Testis (tissue), 3 donors: Measurements from ENCODE around the gene CTF1. TPM values are rescaled to one million over a fixed set of nuclear protein-coding genes. Genes with fewer than 3 reads are reported as not detected.

ENCODE experiments used
- DNase-seq: peaks from one replicate; pipeline ENCODE4 v3.0.0-alpha.2; 2019
- H3K27ac ChIP-seq, 2 donors: fragments of 200-600 bp; sonication (generic); one replicate each; pipeline ENCODE4 v1.5.1; 2019
- H3K27me3 ChIP-seq: fragments of 200-600 bp; sonication (generic); one replicate; pipeline ENCODE4 v1.5.1; 2019
- H3K36me3 ChIP-seq: fragments of 200-600 bp; sonication (generic); one replicate; pipeline ENCODE4 v1.5.1; 2017; ENCODE audit warnings: low read depth; ENCODE audit errors: missing control alignments
- H3K4me1 ChIP-seq: fragments of 200-600 bp; sonication (generic); one replicate; pipeline ENCODE4 v1.5.1; 2019
- H3K4me3 ChIP-seq, 2 donors: fragments of 200-600 bp; sonication (generic); one replicate each; pipeline ENCODE4 v1.5.1; 2017 to 2019
- H3K9me3 ChIP-seq: fragments of 200-600 bp; sonication (generic); one replicate; pipeline ENCODE4 v1.5.1; 2017
- POLR2A ChIP-seq: fragments of 450-650 bp; IDR thresholded peaks from one replicate; pipeline ENCODE4 v1.6.1; 2017; ENCODE audit warnings: antibody characterized with exemption, mild to moderate bottlenecking, moderate library complexity
- WGBS, 2 donors: methylation state at CpG; one replicate each; pipeline ENCODE4 v1.1.5; 2018; 5-methylcytosine and 5-hydroxymethylcytosine counted together
- intact Hi-C: fragments of 100-400 bp; cut with DNase I; formaldehyde crosslinking; loops from one replicate; pipeline ENCODE4 v1.15.1; 2023; ENCODE audit warnings: low total_unique reads
- microRNA counts, 2 donors: library from miRNA; unstranded; fragments of <30 nt; microRNA quantifications; one replicate each; lab custom pipeline; 2016
- microRNA-seq, 2 donors: library from miRNA; unstranded; fragments of <30 nt; microRNA quantifications; one replicate each; pipeline ENCODE4, GENCODE V29; 2016; ENCODE audit warnings: borderline number of aligned reads in 2 of 2, borderline replicate concordance in 1 of 2
- polyA plus RNA-seq: library from polyadenylated mRNA; stranded (reverse); fragments of 350-450 nt; fragmentation: Illumina TruSeq; extraction: RNeasy Lipid Tissue Mini Kit (QIAGEN cat#74804); gene quantifications from one replicate; pipeline ENCODE4 v1.2.3, GENCODE V29; 2014; ENCODE audit warnings: low read depth, low replicate concordance; ENCODE audit not compliant: insufficient read depth
- small RNA-seq, 2 donors: library from RNA; depleted of rRNA; stranded (forward); fragments of <200 nt; gene quantifications; one replicate each; pipeline ENCODE3, GENCODE V24; 2016
- total RNA-seq, 2 donors: library from RNA; depleted of rRNA; stranded (reverse); fragments of >200 nt; gene quantifications; one replicate each; pipeline ENCODE4 v1.2.3, GENCODE V29; 2016
- TF ChIP-seq, protein P1 (sequence below), 3 experiments: fragments of 450-650 bp in 2 of 3; fragments of 200-600 bp in 1 of 3; sonication (generic) in 1 of 3; IDR thresholded peaks; one replicate each; pipeline ENCODE4 v1.5.1; 2016 to 2019; ENCODE audit warnings: antibody characterized with exemption in 3 of 3, mild to moderate bottlenecking in 2 of 3, moderate library complexity in 1 of 3

CTF1 gene
- total and polyA plus RNA-seq, 3 donors from 2014 or later = 5.6 to 9.0 (median 5.9) TPM

DNA sequence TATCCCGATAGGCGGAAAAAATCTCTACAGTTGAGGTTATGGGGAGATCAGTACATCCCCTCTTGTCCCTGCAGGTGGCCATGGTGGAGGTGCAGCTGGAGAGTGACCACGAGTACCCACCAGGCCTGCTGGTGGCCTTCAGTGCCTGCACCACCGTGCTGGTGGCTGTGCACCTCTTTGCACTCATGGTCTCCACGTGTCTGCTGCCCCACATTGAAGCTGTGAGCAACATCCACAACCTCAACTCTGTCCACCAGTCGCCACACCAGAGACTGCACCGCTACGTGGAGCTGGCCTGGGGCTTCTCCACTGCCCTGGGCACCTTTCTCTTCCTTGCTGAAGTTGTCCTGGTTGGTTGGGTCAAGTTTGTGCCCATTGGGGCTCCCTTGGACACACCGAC is 56.7 kb downstream of the CTF1 start:
- Histone ChIP-seq H3K9me3 (no peaks in the 10 kb centered on the region), H3K4me1 (peaks cover 30% of the 10 kb centered on the region), H3K36me3 (no peaks in the 10 kb centered on the region), H3K4me3 (no peak overlapping the region), H3K27ac (peak overlapping the region in 1 of 2 donors; percentile 13), H3K27me3 (no peaks in the 10 kb centered on the region)
- no peak for TF ChIP-seq POLR2A
- TF ChIP-seq, protein P1, sequence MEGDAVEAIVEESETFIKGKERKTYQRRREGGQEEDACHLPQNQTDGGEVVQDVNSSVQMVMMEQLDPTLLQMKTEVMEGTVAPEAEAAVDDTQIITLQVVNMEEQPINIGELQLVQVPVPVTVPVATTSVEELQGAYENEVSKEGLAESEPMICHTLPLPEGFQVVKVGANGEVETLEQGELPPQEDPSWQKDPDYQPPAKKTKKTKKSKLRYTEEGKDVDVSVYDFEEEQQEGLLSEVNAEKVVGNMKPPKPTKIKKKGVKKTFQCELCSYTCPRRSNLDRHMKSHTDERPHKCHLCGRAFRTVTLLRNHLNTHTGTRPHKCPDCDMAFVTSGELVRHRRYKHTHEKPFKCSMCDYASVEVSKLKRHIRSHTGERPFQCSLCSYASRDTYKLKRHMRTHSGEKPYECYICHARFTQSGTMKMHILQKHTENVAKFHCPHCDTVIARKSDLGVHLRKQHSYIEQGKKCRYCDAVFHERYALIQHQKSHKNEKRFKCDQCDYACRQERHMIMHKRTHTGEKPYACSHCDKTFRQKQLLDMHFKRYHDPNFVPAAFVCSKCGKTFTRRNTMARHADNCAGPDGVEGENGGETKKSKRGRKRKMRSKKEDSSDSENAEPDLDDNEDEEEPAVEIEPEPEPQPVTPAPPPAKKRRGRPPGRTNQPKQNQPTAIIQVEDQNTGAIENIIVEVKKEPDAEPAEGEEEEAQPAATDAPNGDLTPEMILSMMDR (IDR thresholded peaks at IDR 0.05) = no peak
- intact Hi-C loops = no loop called here
- 81 to 82% methylated on average over 7 to 9 of the region's 9 CpGs for WGBS, 2 donors
- DNase-seq = no peak

MicroRNA genes within 50 kb of the gene (microRNA counts, 767-probe panel; counts per million panel counts)
- microRNA hsa-miR-762 (lab: Ali Mortazavi, UCI) = 0 to 152 counts per million in 2 donors

Small RNA genes lying within 50 kb of the gene (microRNA-seq; reads per million reads assigned to microRNA genes)
- gene MIR4519 = 0.70 to 2.1 reads per million in 2 donors
- gene MIR762 = 0 reads per million in 2 donors

Small RNA genes lying within 50 kb of the gene (small RNA-seq; reads per million reads assigned to genes)
- gene AC135048.1 (0 reads per million in 2 donors), gene MIR4519 (0 reads per million in 2 donors), gene MIR762 (0 reads per million in 2 donors)

Other genes with a start within 250 kb of the CTF1 start
- gene PRR14, start 245.7 kb upstream of the CTF1 start, total RNA-seq = 10 to 100 TPM; 60.0 to 66.3 TPM
- gene PRR14, start 245.7 kb upstream of the CTF1 start, polyA plus RNA-seq = 37.0 TPM
- 100 to 1,000 TPM; 140 to 165 TPM for gene FBRS, start 238.2 kb upstream of the CTF1 start, total RNA-seq
- 302 TPM for gene FBRS, start 238.2 kb upstream of the CTF1 start, polyA plus RNA-seq
- gene SRCAP, start 197.4 kb upstream of the CTF1 start, total RNA-seq = 10 to 100 TPM; 74.3 to 80.8 TPM
- 44.3 TPM for gene SRCAP, start 197.4 kb upstream of the CTF1 start, polyA plus RNA-seq
- gene PHKG2, start 148.2 kb upstream of the CTF1 start, total RNA-seq = 100 to 1,000 TPM in 1 of 2 donors, 10 to 100 TPM in 1; 78.4 to 129 TPM
- 312 TPM for gene PHKG2, start 148.2 kb upstream of the CTF1 start, polyA plus RNA-seq
- 10 to 100 TPM; 31.5 to 54.2 TPM for gene CFAP119, start 134.6 kb upstream of the CTF1 start, total RNA-seq
- 43.3 TPM for gene CFAP119, start 134.6 kb upstream of the CTF1 start, polyA plus RNA-seq
- gene RNF40, start 134.3 kb upstream of the CTF1 start, total RNA-seq = 100 to 1,000 TPM; 143 to 162 TPM
- gene RNF40, start 134.3 kb upstream of the CTF1 start, polyA plus RNA-seq = 219 TPM
- 10 to 100 TPM; 19.4 to 21.9 TPM for gene ZNF629, start 109.4 kb upstream of the CTF1 start, total RNA-seq
- 11.2 TPM for gene ZNF629, start 109.4 kb upstream of the CTF1 start, polyA plus RNA-seq
- 10 to 100 TPM; 49.6 to 57.4 TPM for gene BCL7C, start 2.5 kb upstream of the CTF1 start, total RNA-seq
- gene BCL7C, start 2.5 kb upstream of the CTF1 start, polyA plus RNA-seq = 40.2 TPM
- gene FBXL19, start 27.0 kb downstream of the CTF1 start, total RNA-seq = 100 to 1,000 TPM; 142 to 149 TPM
- gene FBXL19, start 27.0 kb downstream of the CTF1 start, polyA plus RNA-seq = 47.0 TPM
- gene ORAI3, start 52.5 kb downstream of the CTF1 start, total RNA-seq = 10 to 100 TPM; 68.6 to 75.0 TPM
- gene ORAI3, start 52.5 kb downstream of the CTF1 start, polyA plus RNA-seq = 29.1 TPM
- gene SETD1A, start 61.1 kb downstream of the CTF1 start, total RNA-seq = 10 to 100 TPM; 45.7 to 45.8 TPM
- 41.4 TPM for gene SETD1A, start 61.1 kb downstream of the CTF1 start, polyA plus RNA-seq
- 1 to 10 TPM; 5.7 to 7.4 TPM for gene HSD3B7, start 88.6 kb downstream of the CTF1 start, total RNA-seq
- 8.9 TPM for gene HSD3B7, start 88.6 kb downstream of the CTF1 start, polyA plus RNA-seq
- 1 to 10 TPM; 6.3 to 8.7 TPM for gene STX1B, start 114.0 kb downstream of the CTF1 start, total RNA-seq
- gene STX1B, start 114.0 kb downstream of the CTF1 start, polyA plus RNA-seq = 5.8 TPM
- 10 to 100 TPM; 50.9 to 56.9 TPM for gene STX4, start 136.9 kb downstream of the CTF1 start, total RNA-seq
- gene STX4, start 136.9 kb downstream of the CTF1 start, polyA plus RNA-seq = 37.1 TPM
- gene ZNF668, start 177.6 kb downstream of the CTF1 start, total RNA-seq = 10 to 100 TPM; 17.2 to 20.2 TPM
- 10.1 TPM for gene ZNF668, start 177.6 kb downstream of the CTF1 start, polyA plus RNA-seq
- gene ZNF646, start 177.8 kb downstream of the CTF1 start, total RNA-seq = 10 to 100 TPM; 68.9 to 74.0 TPM
- gene ZNF646, start 177.8 kb downstream of the CTF1 start, polyA plus RNA-seq = 80.3 TPM
- gene PRSS53, start 192.3 kb downstream of the CTF1 start, total RNA-seq = 1 to 10 TPM; 2.7 to 6.1 TPM
- 1.1 TPM for gene PRSS53, start 192.3 kb downstream of the CTF1 start, polyA plus RNA-seq
- gene VKORC1, start 198.2 kb downstream of the CTF1 start, total RNA-seq = 100 to 1,000 TPM; 102 to 183 TPM
- gene VKORC1, start 198.2 kb downstream of the CTF1 start, polyA plus RNA-seq = 102 TPM
- gene BCKDK, start 211.8 kb downstream of the CTF1 start, total RNA-seq = 10 to 100 TPM; 68.8 to 69.1 TPM
- 34.5 TPM for gene BCKDK, start 211.8 kb downstream of the CTF1 start, polyA plus RNA-seq
- 100 to 1,000 TPM in 1 of 2 donors, 10 to 100 TPM in 1; 96.9 to 111 TPM for gene KAT8, start 221.1 kb downstream of the CTF1 start, total RNA-seq
- gene KAT8, start 221.1 kb downstream of the CTF1 start, polyA plus RNA-seq = 86.0 TPM
- gene PRSS8, start 239.1 kb downstream of the CTF1 start, total RNA-seq = under 1 TPM; 0.74 to 0.79 TPM
- 1.5 TPM for gene PRSS8, start 239.1 kb downstream of the CTF1 start, polyA plus RNA-seq